Kidney capillary endothelial cell (primary cell): Measurements from ENCODE around the gene KCNK16.
"Not testable (repeated sequence)": the region's sequence is repeated elsewhere in the genome, so short reads cannot be mapped to it uniquely, and the experiment has no call there.

Experiments
- DNase-seq: peaks from one replicate; pipeline ENCODE4 v3.0.0-alpha.2; 2018; ENCODE audit warnings: low spot score

Gene KCNK16

DNA sequence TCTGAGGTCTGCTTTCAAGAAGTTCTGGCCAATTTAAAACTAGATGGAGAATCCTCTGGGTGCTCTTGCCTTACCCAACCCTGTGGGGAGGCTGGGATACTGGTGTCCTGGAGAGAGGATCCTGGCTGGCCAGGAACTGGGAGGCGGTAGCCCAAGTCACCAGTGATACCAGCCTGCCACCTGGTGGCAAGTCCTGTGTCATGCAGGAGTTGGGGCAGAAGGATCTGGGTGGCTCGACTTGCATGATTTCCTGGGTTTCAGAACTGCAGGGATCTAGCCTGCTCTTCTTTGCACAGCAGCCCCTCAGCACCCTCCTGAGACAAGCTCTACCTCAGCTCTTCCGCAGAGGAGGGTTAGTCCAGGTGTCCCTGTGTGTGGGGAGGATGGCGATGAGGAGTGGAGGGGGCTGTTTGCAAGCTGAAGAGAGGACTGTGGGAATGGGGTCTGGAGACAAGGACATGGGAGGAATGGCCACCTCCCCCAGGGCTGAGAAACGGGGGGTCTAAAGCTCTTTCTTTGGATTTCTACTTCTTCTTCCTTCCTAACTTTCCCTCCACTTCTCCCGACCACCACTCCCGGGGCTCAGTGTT, 12.5 kb downstream of the KCNK16 start:
- DNase-seq, result peak; percentile 50

DNA sequence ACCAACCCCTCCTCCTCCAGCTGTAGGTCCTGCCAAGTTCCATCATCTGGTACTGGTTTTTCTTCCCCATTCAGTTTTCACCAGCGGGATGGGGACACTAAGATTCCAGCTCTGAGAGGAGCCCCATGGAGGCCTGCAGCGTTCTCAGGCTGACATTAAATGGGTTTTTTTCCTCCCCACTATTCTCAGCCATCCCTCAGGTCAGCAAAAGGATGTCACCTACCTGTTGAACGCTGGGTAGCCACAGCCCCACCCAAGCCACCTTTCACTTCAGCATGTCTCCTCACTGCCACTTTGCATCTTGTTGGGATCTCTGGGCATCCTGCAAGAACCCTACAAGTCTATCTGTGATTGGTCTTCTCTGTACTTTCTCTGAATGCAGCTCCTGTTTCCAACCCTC, 15.0 kb downstream of the KCNK16 start:
- no peak for DNase-seq

DNA sequence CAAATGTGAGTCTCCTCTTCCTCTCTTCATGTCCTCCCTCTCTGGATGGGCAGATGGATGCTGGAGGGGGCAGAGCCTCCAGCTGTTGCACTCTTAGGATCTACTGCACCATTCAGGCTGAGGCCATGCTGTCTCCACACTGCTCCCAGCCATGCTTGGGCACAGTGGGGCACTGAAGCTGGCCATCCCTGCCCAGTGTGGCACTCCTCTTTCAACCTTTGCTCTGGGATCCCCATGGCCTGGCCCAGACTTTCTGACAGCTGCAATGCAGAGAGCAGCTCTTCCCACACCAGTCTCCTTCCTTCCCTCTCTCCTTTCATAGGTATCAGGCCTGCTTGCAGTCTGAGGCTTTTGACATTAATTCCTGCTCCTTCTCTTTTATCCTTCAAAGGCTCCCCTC, 17.6 kb downstream of the KCNK16 start:
- no peak for DNase-seq

DNA sequence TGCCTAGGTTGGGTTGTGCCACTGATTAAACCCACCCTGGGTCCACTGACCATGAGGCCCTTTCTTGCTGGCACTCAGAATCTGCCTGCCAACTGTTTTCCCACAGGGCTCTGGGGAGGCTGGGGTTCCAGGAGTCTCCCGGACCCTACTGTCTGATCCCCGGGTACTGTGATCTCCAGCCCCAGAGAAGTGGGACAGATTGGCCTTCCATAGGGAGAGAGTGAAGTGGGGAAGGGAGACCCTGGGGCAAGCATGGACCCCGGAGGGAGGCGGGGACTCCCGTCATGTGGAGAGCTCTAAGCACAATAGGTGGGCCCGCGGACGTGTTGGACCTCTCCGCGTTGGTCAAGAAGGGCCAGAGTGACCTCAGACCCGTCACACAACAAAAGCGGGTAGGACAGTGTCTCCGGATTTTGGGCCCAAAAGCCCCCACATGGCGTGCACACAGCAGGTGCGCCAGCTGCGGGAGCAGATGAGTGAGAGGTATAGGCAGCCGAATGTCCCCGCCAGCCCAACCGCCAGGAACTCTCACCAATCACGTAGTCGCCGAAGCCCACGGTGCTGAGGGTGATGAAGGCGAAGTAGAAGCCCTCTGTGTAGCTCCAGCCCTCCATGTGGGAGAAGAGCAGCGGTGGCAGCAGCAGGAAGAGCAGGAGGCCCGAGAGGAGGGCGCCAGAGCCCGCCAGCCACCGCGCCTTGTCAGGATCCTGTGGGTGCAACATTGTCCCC, 18.9 kb downstream of the KCNK16 start:
- no peak for DNase-seq

DNA sequence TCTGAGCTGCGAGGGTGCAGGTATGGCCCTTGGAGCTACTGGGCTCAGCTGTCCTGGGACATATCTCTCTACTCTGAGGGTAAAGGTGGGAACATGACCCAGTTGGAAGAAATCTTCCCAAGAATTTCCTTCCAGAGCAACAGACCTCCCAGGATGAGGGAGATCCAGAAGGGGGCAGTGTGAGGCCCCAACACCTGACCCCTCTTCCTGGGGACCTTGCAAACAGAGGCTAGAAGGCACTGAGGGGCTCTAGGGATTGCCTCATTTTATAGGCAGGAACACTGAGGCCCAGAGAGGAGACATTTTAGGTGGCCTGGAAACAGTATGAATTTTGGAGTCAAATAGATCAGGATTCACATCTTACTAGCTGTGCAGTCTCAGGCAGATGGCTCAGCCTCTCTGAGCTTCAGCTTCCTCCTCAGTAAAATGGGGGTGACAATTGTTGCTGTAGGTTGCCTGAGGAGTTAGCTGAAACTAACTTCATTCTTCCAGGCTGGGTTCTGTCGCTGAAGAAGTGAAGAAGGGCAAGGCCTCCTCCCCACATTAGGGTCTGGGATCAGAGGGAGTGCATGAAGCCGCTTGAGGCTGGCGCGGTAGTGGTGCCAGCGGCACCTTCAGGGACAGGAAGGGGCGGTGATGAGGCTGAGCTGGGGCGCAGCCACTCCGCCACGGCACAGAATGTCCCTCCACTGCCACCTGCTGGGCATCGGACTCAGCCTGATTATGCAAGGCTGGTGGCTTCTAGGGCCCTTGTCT, 19.7 kb downstream of the KCNK16 start:
- peak; percentile 67 for DNase-seq

DNA sequence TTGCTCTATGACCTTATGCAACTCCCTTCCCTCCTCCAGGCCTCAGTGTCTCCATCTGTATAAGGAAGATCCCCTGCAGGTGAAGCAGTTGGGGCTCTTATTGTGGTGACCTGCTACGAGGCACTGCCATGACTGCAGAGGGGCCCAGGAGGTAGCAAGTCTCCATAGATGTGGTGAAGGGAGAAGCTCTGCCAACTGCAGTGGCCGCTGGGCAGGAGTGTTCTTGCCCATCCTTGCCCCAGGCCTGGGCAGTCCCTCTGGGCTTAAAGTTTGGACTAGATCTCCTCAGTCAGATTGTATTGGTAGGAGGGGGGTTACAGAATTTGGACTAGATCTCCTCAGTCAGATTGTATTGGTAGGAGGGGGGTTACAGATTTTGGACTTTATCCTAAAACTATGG, 20.5 kb downstream of the KCNK16 start:
- DNase-seq, result no peak

DNA sequence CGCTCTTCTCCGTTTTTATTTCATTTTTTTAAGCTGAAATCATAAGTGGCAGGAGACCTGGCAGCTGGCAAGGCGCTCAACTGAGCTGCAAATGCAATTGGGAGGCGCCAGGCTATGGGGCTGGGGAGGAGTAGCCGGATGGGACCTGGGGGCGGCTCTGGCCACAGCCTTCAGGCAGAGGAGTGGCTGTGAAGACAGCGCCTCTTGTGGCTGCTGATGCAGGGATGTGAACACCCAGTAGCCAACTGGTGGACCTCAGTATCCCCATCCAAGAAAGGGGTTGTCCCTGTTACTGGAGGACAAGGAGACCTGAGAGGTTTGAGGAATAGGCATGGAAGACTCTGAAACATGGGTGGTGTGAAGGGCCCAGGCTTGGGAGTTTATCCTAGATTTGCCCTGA, 20.9 kb downstream of the KCNK16 start:
- DNase-seq, result no peak

DNA sequence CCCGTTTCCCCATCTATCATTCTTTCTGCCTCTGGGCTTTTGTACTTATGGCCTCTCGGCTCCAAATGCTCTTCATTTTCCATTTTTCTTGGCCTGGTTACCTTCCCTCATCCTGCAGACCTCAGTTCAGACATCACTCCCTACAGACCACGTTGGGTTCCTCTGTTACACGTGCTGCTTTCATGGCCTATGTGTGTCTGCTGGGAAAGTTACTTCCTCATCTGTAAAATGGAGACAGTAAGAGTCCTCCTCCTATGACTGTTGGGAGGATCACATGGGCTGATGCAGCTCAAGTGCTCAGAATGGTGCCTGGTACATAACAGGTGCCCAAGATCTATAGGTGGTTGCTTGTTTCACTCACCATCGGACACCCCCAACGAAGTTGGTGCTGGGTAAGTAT, 21.8 kb downstream of the KCNK16 start:
- no peak for DNase-seq

DNA sequence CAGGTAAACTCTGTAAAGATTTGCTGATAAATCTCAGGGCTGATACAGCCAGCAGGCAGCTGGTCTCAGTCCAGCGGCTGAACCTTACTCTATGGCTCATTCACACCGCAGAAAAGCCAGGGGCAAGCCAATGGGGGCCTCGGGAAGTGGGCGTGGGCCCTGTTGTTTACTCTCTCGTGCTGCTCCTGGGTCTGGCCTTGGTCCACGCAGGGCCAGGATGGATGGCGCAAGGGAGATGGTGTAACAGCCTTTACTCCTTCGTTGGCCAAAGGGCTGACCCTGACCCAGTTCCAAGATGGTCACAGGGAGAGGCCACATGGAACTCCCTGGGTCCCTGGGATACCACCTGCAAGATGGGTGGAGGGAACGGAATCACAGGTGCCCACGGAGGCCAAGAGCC, 24.4 kb downstream of the KCNK16 start:
- no peak for DNase-seq

DNA sequence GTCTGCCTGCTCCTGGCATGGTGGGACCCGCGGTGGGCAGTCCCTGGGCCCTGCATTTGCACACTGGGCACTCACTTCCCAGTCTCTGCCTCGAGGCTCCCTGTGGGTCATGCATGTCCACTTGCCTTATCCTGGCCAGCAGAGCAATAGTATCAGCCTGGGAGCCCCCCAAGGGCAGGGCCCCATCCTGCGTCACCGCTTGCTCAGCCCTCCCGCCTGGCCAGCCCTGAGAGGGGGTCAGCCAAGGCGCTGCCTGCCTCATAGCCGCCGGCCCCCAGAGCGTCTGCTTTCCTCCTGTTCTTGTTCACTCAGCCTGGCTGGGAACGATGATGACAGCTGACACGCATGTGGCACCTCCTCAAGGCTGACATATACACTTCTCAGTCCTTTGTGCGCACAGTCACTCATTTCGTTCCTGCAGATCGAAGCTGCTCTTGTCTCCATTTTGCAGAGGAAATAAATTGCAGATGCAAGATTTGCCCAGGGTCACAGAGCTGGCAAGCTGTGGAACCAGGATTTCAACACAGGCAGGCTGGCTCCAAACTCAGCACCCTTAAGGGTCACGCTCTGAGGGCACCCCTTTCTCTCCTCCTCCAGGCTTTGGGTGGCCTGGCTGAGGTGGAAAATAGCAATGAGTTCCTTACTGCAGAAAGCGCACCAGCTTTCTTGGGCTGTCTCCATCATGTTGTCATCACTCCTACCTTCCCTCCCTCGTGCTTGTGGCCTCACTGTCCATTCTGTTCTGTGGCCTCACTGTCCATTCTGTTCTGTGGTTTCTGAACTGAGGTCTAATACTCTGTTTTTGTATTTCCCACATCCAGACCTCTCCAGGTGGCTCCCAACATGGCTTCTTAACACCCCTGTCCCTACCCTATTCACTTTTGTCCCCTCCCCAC, 25.5 kb downstream of the KCNK16 start:
- DNase-seq, result no peak

DNA sequence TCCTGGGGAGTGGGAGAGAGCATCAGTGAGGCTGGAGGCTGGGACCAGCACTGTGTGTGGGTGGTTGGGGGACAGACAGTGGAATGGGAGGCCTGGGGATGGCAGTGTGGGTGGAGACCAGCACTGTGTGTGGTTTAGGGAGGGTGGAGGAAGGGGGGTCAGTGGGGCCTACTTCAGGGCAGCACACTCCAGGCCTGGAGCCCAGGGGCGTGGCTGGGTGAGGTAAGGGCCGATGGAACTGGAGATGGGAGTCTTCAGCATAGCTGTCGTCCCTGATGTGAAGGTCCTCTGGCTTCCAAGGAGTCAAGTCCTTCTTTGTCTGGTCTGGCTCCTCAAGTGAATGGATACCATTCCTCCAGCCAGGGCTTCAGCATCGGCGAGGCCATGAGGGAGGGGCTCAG, 26.9 kb downstream of the KCNK16 start:
- DNase-seq, result no peak

DNA sequence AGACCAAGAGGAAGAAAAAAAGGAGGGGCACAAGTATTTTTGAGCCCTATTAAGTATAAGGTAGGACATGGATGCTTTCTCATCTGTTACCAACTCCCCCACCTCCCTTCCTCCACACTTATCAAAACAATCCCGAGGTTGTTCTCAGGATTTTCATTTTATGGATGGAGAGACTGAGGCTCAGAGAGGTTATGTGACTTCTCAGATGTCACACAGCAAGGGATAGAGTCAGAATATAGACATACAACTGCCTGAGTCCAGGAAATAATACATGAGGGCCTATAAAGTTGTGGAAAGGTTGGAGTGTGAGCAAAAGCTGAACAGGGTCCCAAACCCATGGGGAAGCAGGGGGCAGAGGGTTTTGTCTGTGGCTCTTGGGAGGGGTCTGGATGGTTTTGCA, 27.6 kb downstream of the KCNK16 start:
- DNase-seq, result no peak

DNA sequence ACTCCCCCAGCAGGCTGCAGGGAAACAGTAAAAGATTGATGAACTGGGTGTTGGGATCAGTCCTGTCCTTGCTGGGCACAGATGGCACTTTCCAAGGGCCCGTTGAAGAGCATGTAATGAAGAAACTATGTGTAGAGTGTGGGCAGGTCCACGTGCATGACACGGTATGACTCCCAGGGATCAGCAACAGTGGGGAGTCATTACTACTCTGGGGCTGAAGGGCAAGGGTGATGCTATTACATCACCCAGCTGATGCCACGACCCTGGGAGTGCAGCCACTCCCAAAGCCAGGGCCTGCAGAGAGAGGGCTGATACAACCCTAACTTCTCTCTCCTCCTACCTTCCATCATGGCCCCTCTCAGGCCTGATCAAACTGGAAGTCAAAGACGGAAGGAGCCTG, 28.4 kb downstream of the KCNK16 start:
- no peak for DNase-seq

DNA sequence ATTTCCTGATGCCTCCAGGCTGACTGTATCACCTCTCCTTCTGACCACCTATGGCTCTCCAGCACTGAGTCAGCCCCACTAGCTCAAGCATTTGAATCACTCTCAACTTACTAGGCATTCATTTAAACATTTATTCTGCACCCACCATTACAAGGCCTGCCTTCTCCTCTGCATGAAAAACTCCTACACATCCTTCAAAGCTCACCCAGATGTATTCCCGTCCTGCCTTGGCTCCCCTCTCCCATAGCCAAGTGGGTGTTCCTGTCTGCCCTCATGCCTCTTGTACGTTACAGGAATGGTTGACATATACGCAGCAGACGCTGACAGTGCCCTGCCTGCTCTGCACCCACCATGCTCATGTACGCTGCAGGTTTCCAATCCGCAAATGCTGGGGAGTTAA, 29.9 kb downstream of the KCNK16 start:
- DNase-seq, result no peak

DNA sequence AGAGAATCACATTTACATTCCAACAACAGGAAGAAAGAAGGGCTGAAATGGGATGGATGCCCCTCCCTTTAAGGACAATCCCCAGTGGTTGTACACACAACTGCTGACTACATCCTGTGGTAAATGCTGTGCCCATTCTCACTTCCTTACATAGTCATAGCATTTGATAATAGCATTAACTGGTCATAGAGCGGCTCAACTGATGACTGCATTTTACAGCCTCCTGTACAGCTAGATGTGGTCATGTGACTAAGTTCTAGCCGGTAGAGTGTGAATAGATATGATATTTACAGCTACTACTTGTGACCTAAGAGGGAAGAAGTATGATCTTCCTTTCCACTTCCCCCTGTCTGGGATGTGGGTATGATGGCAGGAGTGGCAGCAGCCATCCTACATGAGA, 33.0 kb downstream of the KCNK16 start:
- DNase-seq, result no peak

DNA sequence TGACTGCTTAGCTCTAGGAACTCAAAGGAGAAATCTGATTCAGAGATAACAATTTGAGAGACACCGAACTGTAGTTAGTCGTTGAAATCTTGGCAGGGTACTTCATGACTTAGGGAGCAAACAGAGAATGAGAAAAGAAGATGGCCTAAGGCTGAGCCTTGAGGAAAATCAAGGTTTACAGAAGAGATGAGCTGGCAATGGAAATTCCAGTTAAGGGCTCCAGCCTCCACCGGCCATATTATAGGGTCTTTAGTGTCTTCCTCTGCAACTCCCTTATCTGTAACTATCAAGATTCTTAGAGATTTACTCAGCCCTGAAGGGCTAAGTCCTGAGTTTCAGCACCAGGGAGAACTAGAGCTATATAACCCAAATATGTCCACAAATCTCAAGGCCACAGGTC, 34.9 kb downstream of the KCNK16 start:
- no peak for DNase-seq

DNA sequence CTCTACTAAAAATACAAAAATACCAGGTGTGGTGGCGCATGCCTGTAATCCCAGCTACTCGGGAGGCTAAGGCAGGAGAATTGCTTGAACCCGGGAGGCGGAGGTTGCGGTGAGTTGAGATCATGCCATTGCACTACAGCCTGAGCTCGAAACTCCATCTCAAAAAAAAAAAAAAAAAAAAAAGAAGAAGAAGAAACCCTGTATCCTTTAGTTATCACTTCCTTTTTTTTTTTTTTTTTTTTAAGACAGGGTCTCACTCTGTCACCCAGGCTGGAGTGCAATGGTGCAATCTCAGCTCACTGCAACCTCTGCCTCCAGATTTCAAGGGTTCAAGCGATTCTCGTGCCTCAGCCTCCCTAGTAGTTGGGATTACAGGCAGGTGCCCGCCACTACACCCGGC, 35.9 kb downstream of the KCNK16 start:
- not testable (repeated sequence) for DNase-seq

DNA sequence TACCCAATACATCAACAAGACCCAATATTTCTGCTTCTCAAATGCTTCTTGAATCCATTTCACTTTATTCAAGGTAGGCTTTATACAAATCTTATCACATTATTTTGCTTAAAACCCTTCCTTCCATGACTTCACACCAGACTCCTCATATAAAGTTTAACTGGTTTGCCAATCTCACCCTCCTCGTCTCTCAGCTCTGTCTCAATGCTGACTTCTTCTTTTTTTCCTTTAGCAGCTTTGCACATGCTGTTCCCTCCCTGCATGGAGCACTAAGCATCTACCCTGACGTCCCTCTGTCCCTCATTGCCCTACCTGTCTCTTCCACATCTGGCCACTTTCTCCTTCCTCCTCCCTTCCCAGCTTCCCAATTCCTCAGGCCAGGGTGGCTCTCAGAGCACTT, 39.7 kb downstream of the KCNK16 start:
- DNase-seq, result no peak

DNA sequence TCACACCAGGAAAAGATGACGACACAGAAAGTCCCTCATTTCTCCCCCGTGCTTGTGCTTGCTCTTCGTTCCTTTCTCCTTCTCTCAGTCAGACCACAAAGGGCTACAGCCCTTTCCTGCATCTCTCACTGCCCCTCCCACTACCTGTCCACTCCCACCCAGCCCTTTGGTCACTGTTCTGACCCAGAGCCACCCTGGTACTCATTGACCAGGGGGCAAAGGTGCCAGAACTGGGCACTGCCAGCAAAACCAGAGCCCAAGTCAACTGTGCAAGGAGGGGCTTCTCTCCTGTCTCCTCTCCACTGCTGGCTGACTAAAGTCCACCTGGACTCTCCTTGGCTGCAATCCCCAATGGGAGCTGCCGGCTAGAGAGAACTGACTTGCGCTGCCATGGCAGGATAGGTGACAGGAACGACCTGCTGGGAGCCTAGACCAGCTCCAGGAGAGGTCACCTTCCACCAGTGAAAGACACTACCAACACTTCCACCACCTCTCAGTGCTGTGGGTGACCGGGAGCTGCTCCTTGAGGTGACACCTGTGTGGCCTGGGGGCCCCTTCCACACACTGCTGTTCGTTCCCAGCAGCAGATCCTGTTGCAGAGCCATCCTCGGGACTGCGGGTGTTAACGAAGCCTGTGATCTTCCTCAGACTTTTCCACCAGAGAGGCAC, 41.1 kb downstream of the KCNK16 start:
- DNase-seq, result no peak

DNA sequence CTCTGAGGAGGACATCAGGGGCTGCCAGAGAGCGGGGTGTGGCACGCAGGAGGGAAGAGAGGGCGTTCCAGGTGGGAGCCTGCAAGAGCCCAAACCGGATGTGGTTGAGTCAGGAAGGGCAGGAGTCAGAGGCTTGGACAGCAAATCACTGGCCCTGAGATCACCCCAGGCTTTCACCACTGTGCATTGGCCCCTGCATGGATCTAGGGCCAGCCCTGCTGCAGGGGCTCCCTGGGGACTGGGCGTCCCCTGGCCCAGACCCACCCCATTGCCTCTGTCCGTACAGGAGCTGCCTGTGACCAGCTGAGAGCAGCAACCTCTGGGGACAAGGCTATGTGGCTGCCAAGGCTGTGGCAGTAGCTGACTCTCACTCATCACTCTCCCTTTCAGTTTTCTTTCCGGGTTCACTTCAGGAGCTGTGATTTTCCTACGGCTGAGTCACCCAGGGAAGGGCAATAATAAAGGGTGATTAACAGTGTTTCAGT, 42.2 kb downstream of the KCNK16 start:
- peak; percentile 63 for DNase-seq

DNA sequence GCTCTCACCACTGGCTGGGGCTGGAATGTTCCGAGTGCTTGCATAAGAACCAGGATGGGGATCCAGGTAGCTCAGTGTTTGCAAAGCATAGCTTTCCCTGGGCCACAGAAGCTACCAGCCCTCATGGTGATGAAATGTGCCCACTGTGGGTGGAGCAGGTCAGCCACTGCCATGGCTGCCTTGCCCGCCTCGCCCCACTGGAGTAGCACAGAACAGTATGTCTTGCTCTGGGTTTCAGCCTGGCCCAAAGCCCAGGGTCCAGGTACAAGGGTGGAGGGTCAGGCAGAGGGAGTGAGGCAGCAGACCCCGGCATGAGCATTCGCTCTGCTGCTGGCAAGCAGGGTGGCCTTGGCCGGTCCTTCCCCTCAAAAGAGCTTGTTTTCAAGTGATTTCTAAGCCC, 43.0 kb downstream of the KCNK16 start:
- DNase-seq, result no peak
